Peyer's patch (tissue), 4 donors: Measurements from ENCODE around the gene EN2.

ENCODE experiments used
- CTCF ChIP-seq, 6 experiments: fragments of 450-650 bp in 4 of 6; fragments of 200-600 bp in 2 of 6; sonication (generic) in 1 of 6; IDR thresholded peaks; one replicate each; pipeline ENCODE4 v1.5.1; 2017 to 2019; ENCODE audit warnings: antibody characterized with exemption in 6 of 6, mild to moderate bottlenecking in 3 of 6, moderate library complexity in 1 of 6
- POLR2A ChIP-seq, 2 donors: fragments of 450-650 bp; IDR thresholded peaks; one replicate each; pipeline ENCODE4 v1.5.1; 2017; ENCODE audit warnings: antibody characterized with exemption in 2 of 2, mild to moderate bottlenecking in 2 of 2, moderate library complexity in 2 of 2

DNA sequence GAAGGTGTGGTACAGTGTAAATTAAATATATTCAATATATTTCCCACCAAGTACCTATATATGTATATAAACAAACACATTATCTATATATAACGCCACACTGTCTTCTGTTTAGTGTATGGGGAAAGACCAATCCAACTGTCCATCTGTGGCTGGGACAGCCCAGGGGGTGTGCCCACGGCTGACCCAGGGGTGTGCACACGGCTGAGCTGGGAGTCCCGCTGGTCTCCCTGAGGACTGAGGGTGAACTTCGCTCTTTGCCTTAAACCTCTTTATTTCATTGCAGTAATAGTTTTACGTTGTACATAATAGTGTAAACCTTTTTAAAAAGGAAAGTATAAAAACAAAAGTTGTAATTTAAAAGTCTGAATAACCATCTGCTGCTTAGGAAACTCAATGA is 6.3 kb downstream of the EN2 start:
- TF ChIP-seq CTCF (IDR thresholded peaks at IDR 0.05) (no peak), POLR2A (IDR thresholded peaks at IDR 0.05) (no peak)
